Measurements from ENCODE around the gene TMEM134. TPM values are rescaled to one million over a fixed set of nuclear protein-coding genes. Genes with fewer than 3 reads are reported as not detected.

Gene TMEM134
- total RNA-seq, 1 donor from 2014 or later = 62.0 TPM

- DNase-seq (ENCODE audit: low spot score) = no peak
- Mint-ChIP-seq H3K4me1 (ENCODE audit: low read depth) (peaks cover 56% of the 10 kb centered on the region), H3K9me3 (no peaks in the 10 kb centered on the region), H3K36me3 (ENCODE audit: low read depth) (peaks cover 33% of the 10 kb centered on the region), H3K4me3 (ENCODE audit: low read depth) (no peak overlapping the region), H3K27me3 (ENCODE audit: low read depth) (peaks cover 13% of the 10 kb centered on the region), H3K27ac (no peak overlapping the region)
- intact Hi-C loops (cut with micrococcal nuclease) = no loop called here
Observed at GRCh38 chr11:67411785-67412152, 57.3 kb downstream of the TMEM134 start.

Other genes with a start within 250 kb of the TMEM134 start
- 282 and 287 TPM in 2 replicates for gene GRK2, start 202.8 kb downstream of the TMEM134 start, total RNA-seq
- gene ANKRD13D, start 179.9 kb downstream of the TMEM134 start, total RNA-seq = 119 and 135 TPM in 2 replicates
- gene SSH3, start 165.7 kb downstream of the TMEM134 start, total RNA-seq = 12.1 and 16.2 TPM in 2 replicates
- gene POLD4, start 115.7 kb downstream of the TMEM134 start, total RNA-seq = 41.1 and 50.1 TPM in 2 replicates
- gene CLCF1, start 95.7 kb downstream of the TMEM134 start, total RNA-seq = 2.9 and 3.0 TPM in 2 replicates
- gene RAD9A, start 77.3 kb downstream of the TMEM134 start, total RNA-seq = 32.1 and 34.1 TPM in 2 replicates
- 250 and 262 TPM in 2 replicates for gene PPP1CA, start 67.4 kb downstream of the TMEM134 start, total RNA-seq
- 112 and 118 TPM in 2 replicates for gene TBC1D10C, start 65.2 kb downstream of the TMEM134 start, total RNA-seq
- gene CARNS1, start 53.6 kb downstream of the TMEM134 start, total RNA-seq = 0.51 and 0.68 TPM in 2 replicates
- gene RPS6KB2, start 40.8 kb downstream of the TMEM134 start, total RNA-seq = 67.6 and 70.2 TPM in 2 replicates
- 89.8 and 94.4 TPM in 2 replicates for gene PTPRCAP, start 31.6 kb downstream of the TMEM134 start, total RNA-seq
- gene CORO1B, start 25.8 kb downstream of the TMEM134 start, total RNA-seq = 177 and 186 TPM in 2 replicates
- not detected in 2 replicates for gene GPR152, start 16.5 kb downstream of the TMEM134 start, total RNA-seq
- 0.73 and 1.0 TPM in 2 replicates for gene CABP4, start 13.9 kb downstream of the TMEM134 start, total RNA-seq
- 190 and 191 TPM in 2 replicates for gene AIP, start 13.8 kb upstream of the TMEM134 start, total RNA-seq
- 118 and 120 TPM in 2 replicates for gene PITPNM1, start 36.1 kb upstream of the TMEM134 start, total RNA-seq
- 117 and 119 TPM in 2 replicates for gene CDK2AP2, start 38.9 kb upstream of the TMEM134 start, total RNA-seq
- gene CABP2, start 54.2 kb upstream of the TMEM134 start, total RNA-seq = not detected in 2 replicates
- gene GSTP1, start 114.6 kb upstream of the TMEM134 start, total RNA-seq = 339 and 344 TPM in 2 replicates
- gene NDUFV1, start 137.7 kb upstream of the TMEM134 start, total RNA-seq = 237 and 242 TPM in 2 replicates
- 22.2 and 27.9 TPM in 2 replicates for gene NUDT8, start 160.7 kb upstream of the TMEM134 start, total RNA-seq
- gene TBX10, start 170.5 kb upstream of the TMEM134 start, total RNA-seq = not detected in 2 replicates
- gene ACY3, start 181.5 kb upstream of the TMEM134 start, total RNA-seq = 0.14 TPM in 2 replicates
- gene ALDH3B2, start 205.4 kb upstream of the TMEM134 start, total RNA-seq = not detected in 2 replicates

Data from activated T-helper 2 cell treated with anti-CD3 and anti-CD28 coated beads, Interferon-gamma antibody, Interleukin-2, Interleukin-4, amounts not matched to agents 10 μg/mL and 5 μg/mL and 100 μg/mL, durations not matched to agents 14 hours and 24 hours and 36 hours (primary cell).